ENCODE measurements around the gene C17orf114.

Gene C17orf114

GRCh38 chr17:4785311-4786105 is 16.6 kb downstream of the C17orf114 start:
- FAIRE-seq = no peak

- no peak for FAIRE-seq
Measured at GRCh38 chr17:4782652-4783051, 19.5 kb downstream of the C17orf114 start.

GRCh38 chr17:4780325-4780955 is 21.7 kb downstream of the C17orf114 start:
- FAIRE-seq = no peak

- FAIRE-seq = no peak
Measured at GRCh38 chr17:4777969-4778760, 24.0 kb downstream of the C17orf114 start.

GRCh38 chr17:4772235-4772613 is 29.9 kb downstream of the C17orf114 start:
- no peak for FAIRE-seq

- FAIRE-seq = no peak
Measured at GRCh38 chr17:4771519-4772234, 30.5 kb downstream of the C17orf114 start, which contains the start of gene TM4SF5. TSS of gene TM4SF5 (plus strand) at chr17:4771886. CDS start at chr17:4771923, 37 bp downstream.

- FAIRE-seq = no peak
Measured at GRCh38 chr17:4769628-4770027, 32.5 kb downstream of the C17orf114 start.

- FAIRE-seq = no peak
Measured at GRCh38 chr17:4768298-4768697, 33.8 kb downstream of the C17orf114 start.

GRCh38 chr17:4766723-4767122 is 35.4 kb downstream of the C17orf114 start:
- no peak for FAIRE-seq

GRCh38 chr17:4766201-4766600 is 35.9 kb downstream of the C17orf114 start:
- no peak for FAIRE-seq

GRCh38 chr17:4764595-4764994 is 37.5 kb downstream of the C17orf114 start:
- FAIRE-seq = no peak

- FAIRE-seq = no peak
Measured at GRCh38 chr17:4759776-4760236, 42.3 kb downstream of the C17orf114 start.

GRCh38 chr17:4753392-4753791 is 48.7 kb downstream of the C17orf114 start:
- FAIRE-seq = no peak

GRCh38 chr17:4751932-4752331 is 50.2 kb downstream of the C17orf114 start:
- FAIRE-seq = no peak
